Stimulated activated CD4-positive, alpha-beta T cell treated with anti-CD3 and anti-CD28 coated beads, Interleukin-2, amount 100 ng/mL, for 4 hours (primary cell): ENCODE results near the gene KIAA0408.
A peak's percentile ranks its signal among the peaks of the same experiment; 100 is the strongest.
"Not testable (repeated sequence)": the region's sequence is repeated elsewhere in the genome, so short reads cannot be mapped to it uniquely, and the experiment has no call there.

Source experiments
- DNase-seq: peaks from one replicate; pipeline ENCODE4 v3.0.0-alpha.2; 2020; ENCODE audit warnings: low read depth

Gene KIAA0408

DNA sequence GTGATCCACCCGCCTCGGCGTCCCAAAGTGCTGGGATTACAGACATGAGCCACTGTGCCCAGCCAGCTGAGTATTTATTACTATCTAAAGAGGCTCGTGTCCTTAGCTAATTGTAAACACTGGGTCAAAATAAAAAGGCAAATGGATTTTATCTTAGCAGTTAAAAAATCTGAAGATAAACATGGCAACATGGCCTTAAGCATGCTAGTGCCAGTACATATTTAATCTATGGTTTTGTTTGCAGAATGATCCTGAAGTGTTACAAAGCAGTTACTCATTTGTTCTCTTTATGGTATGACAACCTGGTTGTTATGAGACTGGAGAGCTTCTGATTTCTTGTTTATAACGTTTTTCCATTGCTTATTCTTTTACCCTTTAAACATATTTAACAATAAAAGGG, 3.9 kb upstream of the KIAA0408 start:
- no peak for DNase-seq

GRCh38 chr6:127462376-127462775, 3.2 kb upstream of the KIAA0408 start:
- DNase-seq = no peak

- no peak for DNase-seq
Measured at GRCh38 chr6:127460465-127460864, 1.3 kb upstream of the KIAA0408 start.

- DNase-seq = no peak
Measured at GRCh38 chr6:127458817-127459216, 372 bp downstream of the KIAA0408 start.

GRCh38 chr6:127458222-127458621, 967 bp downstream of the KIAA0408 start:
- no peak for DNase-seq

GRCh38 chr6:127457456-127458064, 1.6 kb downstream of the KIAA0408 start:
- DNase-seq = no peak

DNA sequence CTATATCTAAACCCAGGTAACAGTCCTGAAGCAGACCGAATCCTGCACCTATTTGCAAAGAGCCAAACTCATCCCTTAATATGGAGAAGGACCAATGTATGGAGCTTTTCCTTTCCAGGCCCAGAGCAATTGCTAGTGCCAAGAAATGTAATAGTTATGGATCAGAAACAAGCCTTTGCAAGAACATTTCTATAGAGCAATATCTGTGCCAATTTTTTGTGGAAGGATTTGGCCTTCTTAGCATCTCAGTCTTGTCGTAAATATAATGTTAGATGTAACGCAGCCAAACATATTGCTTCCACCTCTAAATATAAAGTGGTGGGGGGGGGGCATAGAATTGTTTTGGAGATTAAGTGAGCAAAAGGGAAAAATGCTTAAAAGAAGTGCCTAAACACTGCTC, 2.7 kb downstream of the KIAA0408 start:
- DNase-seq = no peak

DNA sequence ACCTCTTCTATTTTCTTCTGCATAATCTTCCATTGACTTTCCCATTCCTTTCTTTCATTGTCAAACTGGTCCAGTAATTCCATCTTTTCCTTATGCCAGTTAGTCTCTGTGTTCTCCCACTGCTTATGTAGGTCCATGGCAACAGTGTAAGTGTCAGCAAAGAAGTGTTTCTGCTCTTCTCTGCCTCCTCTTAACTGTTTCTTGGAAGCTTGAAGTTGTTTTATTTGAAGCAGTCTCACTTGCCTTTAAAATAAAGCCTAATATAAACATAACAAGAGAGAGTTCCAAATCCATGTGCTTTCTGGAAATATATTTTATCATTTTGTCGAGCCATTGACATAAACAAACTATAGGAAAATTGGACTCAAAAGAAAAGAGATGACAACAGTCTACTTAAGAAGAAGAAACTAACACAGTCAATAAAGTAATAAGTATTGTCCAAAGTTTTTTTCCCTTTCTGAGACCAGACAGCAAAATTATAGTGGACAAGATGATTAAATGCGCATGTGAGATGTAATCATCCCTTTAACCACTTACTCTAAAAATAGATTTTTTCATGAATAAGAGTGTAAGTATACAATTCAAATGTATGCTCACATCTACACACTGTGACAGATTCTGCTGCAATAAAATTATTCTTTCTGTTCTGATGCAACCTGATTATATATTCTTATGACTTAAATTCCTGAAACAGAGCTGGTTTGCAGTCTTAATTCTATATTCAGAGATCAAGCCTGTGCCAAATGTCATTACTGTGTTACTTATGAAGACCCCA, 5.2 kb downstream of the KIAA0408 start:
- no peak for DNase-seq

DNA sequence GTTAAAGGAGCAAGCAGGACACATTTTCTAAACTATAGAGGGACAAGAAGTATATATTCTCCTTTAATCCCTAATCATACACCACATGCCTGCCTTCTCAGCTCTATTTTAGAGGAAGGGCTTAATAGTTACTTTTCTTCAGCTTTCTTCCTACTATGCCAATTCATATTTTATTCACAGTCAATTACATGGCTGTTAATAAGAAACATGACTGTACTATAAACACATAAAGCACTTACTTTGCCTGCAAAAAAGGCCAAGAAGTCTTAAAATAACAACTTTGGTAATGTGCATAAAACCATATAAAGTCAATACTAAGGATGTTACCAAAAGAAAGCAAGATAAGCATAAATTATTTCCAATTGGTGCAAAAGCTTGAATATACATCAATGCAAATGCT, 6.4 kb downstream of the KIAA0408 start:
- DNase-seq = no peak

DNA sequence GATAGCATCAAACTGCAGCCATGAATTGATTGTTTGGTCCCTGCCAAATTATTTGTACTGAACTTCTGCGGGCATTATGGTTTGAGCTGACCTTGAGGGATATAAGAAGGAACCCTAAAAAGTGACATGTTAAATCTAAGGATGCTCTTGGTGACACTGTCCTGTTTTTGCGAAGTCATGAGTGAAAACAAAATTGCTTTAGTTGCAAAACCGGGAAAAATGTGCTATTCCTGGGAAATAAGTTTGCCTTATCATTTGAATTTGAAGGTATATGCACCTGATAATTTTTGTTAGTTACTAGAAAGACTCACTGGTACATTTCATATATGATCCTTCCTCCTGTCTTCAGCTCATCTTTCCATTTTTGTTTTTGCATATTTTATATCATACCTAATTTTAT, 7.8 kb downstream of the KIAA0408 start:
- DNase-seq = no peak

- DNase-seq = no peak
Measured at GRCh38 chr6:127447780-127448179, 11.4 kb downstream of the KIAA0408 start.

GRCh38 chr6:127446356-127446755, 12.8 kb downstream of the KIAA0408 start:
- DNase-seq = no peak

DNA sequence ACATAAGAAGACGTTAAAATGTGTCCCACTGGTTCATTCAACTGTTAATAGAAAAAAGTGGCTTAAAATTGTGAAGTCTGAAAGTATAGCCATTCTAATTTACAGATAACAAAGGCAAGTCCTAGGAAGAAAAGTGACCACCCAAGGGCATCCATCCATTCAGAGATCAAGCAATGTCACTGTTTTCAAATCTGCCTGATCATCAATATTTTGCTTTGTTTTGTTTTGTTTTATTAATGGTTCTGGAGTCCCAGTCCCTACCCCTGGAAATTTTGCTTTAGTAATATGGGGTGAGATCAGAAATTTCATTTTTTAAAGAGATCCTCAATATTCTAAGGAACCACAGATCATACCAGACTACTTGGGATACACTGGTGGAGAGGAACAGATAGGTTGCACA, 17.3 kb downstream of the KIAA0408 start:
- no peak for DNase-seq

- DNase-seq = no peak
Measured at GRCh38 chr6:127439718-127440117, 19.5 kb downstream of the KIAA0408 start.

- DNase-seq = no peak
Measured at GRCh38 chr6:127436578-127437110, 22.5 kb downstream of the KIAA0408 start.

DNA sequence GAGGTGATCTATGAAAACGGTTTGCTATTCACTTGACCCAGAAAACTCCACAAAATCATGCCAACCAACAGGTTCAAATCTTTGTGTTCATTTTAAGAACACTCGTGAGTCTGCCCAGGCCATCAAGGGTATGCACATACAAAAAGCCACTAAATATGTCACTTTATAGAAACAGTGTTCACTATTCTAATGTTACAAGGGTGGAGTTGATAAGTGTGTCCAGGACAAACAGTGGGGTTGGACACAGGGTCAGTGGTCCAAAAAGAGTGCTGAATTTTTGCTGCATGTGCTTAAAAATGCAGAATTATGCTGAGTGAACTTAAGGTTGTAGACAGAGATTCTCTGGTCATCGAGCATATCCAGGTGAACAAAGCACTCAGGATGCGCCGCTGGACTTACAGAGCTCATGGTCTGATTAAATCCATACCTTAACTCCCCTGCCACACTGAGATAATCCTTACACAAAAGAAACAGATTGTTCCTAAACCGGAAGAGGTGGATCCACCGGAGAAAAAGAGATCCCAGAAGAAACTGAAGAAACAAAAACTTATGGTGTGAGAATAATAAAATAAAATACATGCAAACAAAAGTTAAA, 23.5 kb downstream of the KIAA0408 start:
- no peak for DNase-seq

GRCh38 chr6:127434651-127435050, 24.5 kb downstream of the KIAA0408 start:
- DNase-seq = no peak

DNA sequence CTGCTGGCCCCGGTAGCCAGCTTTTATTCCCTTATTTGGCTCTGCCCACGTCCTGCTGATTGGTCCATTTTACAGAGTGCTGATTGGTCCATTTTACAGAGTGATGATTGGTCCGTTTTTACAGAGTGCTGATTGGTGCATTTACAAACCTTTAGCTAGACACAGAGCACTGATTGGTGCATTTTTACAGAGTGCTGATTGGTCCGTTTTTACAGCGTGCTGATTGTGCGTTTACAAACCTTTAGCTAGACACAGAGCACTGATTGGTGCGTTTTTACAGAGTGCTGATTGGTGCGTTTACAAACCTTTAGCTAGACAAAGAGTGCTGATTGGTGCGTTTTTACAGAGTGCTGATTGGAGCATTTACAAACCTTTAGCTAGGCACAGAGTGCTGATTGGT, 30.6 kb downstream of the KIAA0408 start:
- not testable (repeated sequence) for DNase-seq

- no peak for DNase-seq
Measured at GRCh38 chr6:127423921-127424320, 35.3 kb downstream of the KIAA0408 start.

- DNase-seq = not testable (repeated sequence)
Measured at GRCh38 chr6:127421164-127421563, 38.0 kb downstream of the KIAA0408 start.

DNA sequence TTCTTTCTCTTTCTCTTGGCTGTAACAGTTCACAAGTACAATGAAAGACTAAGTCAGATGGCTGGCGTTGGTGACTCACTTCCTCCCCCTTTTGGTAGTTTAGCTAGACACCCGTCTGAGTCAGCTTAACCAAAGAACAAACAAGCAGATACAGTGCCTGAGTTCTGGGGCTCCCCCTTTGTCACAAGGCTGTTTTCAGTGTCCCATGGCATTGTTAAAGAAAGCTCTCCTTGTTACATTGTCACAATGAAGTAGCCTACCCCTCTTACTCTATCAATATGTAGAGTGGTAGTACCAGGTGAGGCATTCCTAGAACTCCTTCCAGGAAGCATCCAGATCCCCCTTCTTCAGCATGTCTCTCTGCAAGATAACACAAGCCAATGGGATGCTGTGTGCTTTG, 38.6 kb downstream of the KIAA0408 start:
- DNase-seq = peak; percentile 83

GRCh38 chr6:127415096-127415495, 44.1 kb downstream of the KIAA0408 start:
- no peak for DNase-seq

GRCh38 chr6:127413123-127413522, 46.1 kb downstream of the KIAA0408 start:
- not testable (repeated sequence) for DNase-seq
